Coronary artery (tissue), 2 donors: Measurements from ENCODE around the gene ADORA2B.

ENCODE experiments used
- DNase-seq: peaks from one replicate; pipeline ENCODE4 v3.0.0-alpha.2; 2017; ENCODE audit warnings: low spot score
- H3K27ac ChIP-seq, 2 donors: fragments of 200-600 bp; sonication (generic); one replicate each; pipeline ENCODE4 v1.5.1; 2016 to 2019
- H3K4me3 ChIP-seq: fragments of 200-600 bp; sonication (generic); 2 replicates; pipeline ENCODE4 v1.5.1; 2016; ENCODE audit warnings: mild to moderate bottlenecking, moderate library complexity
- CTCF ChIP-seq: fragments of 200-600 bp; sonication (generic); IDR thresholded peaks from one replicate; pipeline ENCODE4 v1.5.1; 2019; ENCODE audit warnings: antibody characterized with exemption

Gene ADORA2B

DNA sequence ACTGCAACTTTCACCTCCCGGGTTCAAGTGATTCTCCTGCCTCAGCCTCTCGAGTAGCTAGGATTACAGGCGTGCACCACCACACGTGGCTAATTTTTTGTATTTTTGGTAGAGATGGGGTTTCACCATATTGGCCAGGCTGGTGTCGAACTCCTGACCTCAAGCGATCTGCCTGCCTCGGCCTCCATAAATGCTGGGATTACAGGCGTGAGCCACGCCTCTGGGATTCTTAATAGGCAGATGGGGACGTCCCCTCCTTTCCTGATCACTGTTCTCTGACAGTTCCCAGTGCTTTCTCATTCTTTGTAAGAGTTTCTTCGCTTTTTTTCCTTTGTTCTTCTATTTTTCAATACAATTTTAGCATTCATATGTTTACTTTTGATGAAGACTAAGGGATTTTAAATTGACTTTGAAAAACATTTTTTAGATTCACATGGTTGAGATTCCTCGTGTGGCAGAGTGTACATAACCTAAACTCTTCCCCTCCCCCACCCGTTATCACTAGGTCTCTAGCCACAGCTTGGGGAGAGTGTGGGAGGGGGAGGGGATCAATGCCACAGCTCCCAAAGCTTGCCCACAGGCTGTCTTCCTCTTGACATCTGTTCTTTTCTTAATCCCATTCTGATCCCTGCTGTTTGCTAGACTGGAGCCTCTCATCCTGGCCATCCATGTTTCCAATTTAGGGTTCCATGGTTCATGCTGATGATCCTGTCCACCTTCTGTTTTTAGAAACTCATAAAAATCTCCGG, 11.0 kb downstream of the ADORA2B start:
- no peak for TF ChIP-seq CTCF
- no peak for DNase-seq
- no peak overlapping the region for H3K4me3 ChIP-seq
- no peak overlapping the region for H3K27ac ChIP-seq

- DNase-seq, result no peak
- TF ChIP-seq CTCF, result no peak
- no peak overlapping the region for H3K27ac ChIP-seq
- no peak overlapping the region for H3K4me3 ChIP-seq
Measured at GRCh38 chr17:15957206-15957605, 12.3 kb downstream of the ADORA2B start.

DNA sequence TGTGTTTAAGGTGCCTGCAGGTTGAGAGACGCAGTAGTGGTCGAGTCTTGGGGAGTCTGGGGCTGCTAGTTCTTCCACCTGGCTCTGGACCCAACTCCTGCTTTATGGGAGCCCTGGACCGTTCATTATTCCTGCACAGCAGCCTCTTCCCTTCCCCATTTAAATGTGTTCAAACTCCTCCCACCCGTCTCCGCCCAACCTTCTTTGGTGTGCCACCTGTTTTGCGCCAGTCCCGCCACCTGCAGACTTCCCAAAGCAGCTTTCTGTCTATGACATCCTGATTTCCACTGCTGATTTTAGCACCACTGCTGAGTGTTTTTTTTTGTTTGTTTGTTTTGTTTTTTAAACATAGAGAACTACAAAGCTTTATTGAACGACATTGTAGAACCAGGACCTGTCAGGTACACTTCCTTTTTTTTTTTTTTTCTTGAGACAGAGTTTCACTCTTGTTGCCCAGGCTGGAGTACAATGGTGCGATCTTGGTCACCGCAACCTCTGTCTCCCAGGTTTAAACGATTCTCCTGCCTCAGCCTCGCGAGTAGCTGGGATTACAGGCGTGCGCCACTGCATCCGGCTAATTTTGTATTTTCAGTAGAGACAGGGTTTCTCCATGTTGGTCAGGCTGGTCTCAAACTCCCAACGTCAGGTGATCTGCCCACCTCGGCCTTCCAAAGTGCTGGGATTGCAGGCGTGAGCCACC, 12.8 kb downstream of the ADORA2B start:
- H3K4me3 ChIP-seq, result no peak overlapping the region
- no peak overlapping the region for H3K27ac ChIP-seq
- no peak for DNase-seq
- TF ChIP-seq CTCF, result no peak

DNA sequence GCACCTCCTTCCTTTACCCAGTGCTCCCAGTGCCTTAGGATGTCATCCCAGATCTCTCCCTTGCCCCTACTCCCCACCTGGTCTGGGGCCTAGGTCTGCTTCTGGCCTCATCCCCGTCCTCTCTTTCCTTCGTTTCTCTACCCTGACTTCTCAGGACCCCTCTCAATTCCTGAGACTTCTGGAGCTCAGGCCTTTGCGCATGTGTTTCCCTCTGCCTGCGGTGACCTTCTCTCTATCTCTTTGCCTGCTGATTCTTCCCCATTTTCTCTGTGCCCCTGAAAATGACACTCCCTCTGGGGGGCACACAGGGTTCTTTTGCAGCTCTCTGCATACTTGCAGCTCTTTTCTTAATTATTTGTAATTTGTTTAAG, 13.5 kb downstream of the ADORA2B start:
- no peak for TF ChIP-seq CTCF
- Histone ChIP-seq H3K27ac (no peak overlapping the region), H3K4me3 (no peak overlapping the region)
- no peak for DNase-seq

DNA sequence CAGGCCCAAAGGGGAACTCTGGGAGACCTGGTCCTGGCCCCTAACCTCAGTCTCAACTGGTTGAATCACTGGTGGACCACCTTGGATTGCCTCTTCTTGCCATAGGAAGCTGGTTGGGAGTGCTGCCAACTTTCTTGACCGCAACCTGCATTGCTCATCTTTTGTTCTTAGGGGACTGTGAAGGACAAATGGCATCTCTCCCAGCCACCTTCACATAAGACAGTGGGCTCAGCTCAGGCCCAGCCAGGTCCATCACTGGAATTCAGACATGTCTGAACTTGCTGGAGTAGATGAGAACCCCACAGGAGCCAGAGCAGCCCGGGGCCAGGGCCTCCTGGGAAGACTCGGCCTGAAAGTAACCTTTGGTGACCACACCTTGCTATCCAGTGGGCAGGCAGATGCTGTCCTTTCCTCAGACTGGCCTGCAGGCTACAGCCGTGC, 18.8 kb downstream of the ADORA2B start:
- Histone ChIP-seq H3K27ac (no peak overlapping the region), H3K4me3 (no peak overlapping the region)
- DNase-seq, result no peak
- TF ChIP-seq CTCF, result no peak

- DNase-seq, result no peak
- TF ChIP-seq CTCF, result no peak
- Histone ChIP-seq H3K4me3 (no peak overlapping the region), H3K27ac (no peak overlapping the region)
Measured at GRCh38 chr17:15965528-15965927, 20.6 kb downstream of the ADORA2B start.
